Liver (tissue), 9 donors: ENCODE results near the gene PDE3B. TPM values are rescaled to one million over a fixed set of nuclear protein-coding genes. Genes with fewer than 3 reads are reported as not detected.

Source experiments
- DNase-seq: peaks from one replicate; pipeline ENCODE4 v3.0.0-alpha.2; 2017; ENCODE audit warnings: low spot score
- H3K27ac ChIP-seq, 2 donors: one replicate each; pipeline ENCODE4 v1.7.0; 2013; ENCODE audit warnings: inconsistent platforms in 2 of 2, low read length in 2 of 2, control low read depth in 1 of 2, low read depth in 1 of 2, mild to moderate bottlenecking in 1 of 2
- H3K27me3 ChIP-seq, 4 donors: one replicate each; pipeline versions ENCODE4 v1.6.1 to v1.7.0; 2013; ENCODE audit warnings: low read length in 3 of 4, inconsistent platforms in 1 of 4, mild to moderate bottlenecking in 1 of 4, moderate library complexity in 1 of 4; ENCODE audit not compliant: control insufficient read depth in 4 of 4, insufficient read depth in 4 of 4
- H3K36me3 ChIP-seq, 4 donors: one replicate each; pipeline versions ENCODE4 v1.6.1 to v1.7.0; 2013; ENCODE audit warnings: low read length in 3 of 4, mild to moderate bottlenecking in 3 of 4, low read depth in 1 of 4, moderate library complexity in 1 of 4; ENCODE audit not compliant: control insufficient read depth in 4 of 4, insufficient read depth in 3 of 4
- H3K4me1 ChIP-seq, 4 donors: one replicate each; pipeline versions ENCODE4 v1.6.1 to v1.7.0; 2013; ENCODE audit warnings: low read length in 3 of 4, mild to moderate bottlenecking in 3 of 4, moderate library complexity in 1 of 4; ENCODE audit not compliant: control insufficient read depth in 4 of 4, insufficient read depth in 4 of 4
- H3K4me3 ChIP-seq, 3 donors: one replicate each; pipeline versions ENCODE4 v1.6.1 to v1.7.0; 2013; ENCODE audit warnings: low read length in 3 of 3, control low read depth in 1 of 3, low read depth in 1 of 3, mild to moderate bottlenecking in 1 of 3
- H3K9ac ChIP-seq, 2 donors: one replicate each; pipeline ENCODE4 v1.7.0; 2013; ENCODE audit warnings: low read length in 2 of 2, mild to moderate bottlenecking in 2 of 2, moderate library complexity in 2 of 2, control low read depth in 1 of 2, low read depth in 1 of 2
- H3K9me3 ChIP-seq, 4 donors: one replicate each; pipeline versions ENCODE4 v1.6.1 to v1.7.0; 2013; ENCODE audit warnings: low read length in 3 of 4; ENCODE audit not compliant: control insufficient read depth in 4 of 4
- CTCF ChIP-seq: fragments of 150-350 bp; IDR thresholded peaks from 2 replicates; pipeline ENCODE4 v1.5.1; 2017; ENCODE audit warnings: improper control_type of control experiment, low read depth, low read length; ENCODE audit not compliant: missing input control
- EGR1 ChIP-seq, 2 donors: IDR thresholded peaks; 2 replicates each; pipeline ENCODE4 v1.6.1; 2016 to 2018; ENCODE audit warnings: antibody characterized with exemption in 2 of 2, low read depth in 2 of 2
- FOXA1 ChIP-seq: IDR thresholded peaks from 2 replicates; pipeline ENCODE4 v1.6.1; 2016; ENCODE audit warnings: antibody characterized with exemption
- FOXA2 ChIP-seq: IDR thresholded peaks from 2 replicates; pipeline ENCODE4 v1.6.1; 2016; ENCODE audit warnings: antibody characterized with exemption
- GABPA ChIP-seq, 2 donors: IDR thresholded peaks in 1 of 2; conservative IDR thresholded peaks in 1 of 2; 2 replicates each; pipeline ENCODE4 v1.6.1; 2016; ENCODE audit warnings: antibody characterized with exemption in 2 of 2, mild to moderate bottlenecking in 1 of 2, moderate library complexity in 1 of 2
- HNF4A ChIP-seq, 2 donors: conservative IDR thresholded peaks; 2 replicates each; pipeline ENCODE4 v1.6.1; 2016; ENCODE audit warnings: antibody characterized with exemption in 2 of 2, mild to moderate bottlenecking in 2 of 2
- HNF4G ChIP-seq: IDR thresholded peaks from 2 replicates; pipeline ENCODE4 v1.6.1; 2016; ENCODE audit warnings: antibody characterized with exemption
- MAX ChIP-seq: IDR thresholded peaks from 2 replicates; pipeline ENCODE4 v1.6.1; 2016; ENCODE audit warnings: antibody characterized with exemption
- NR2F2 ChIP-seq: IDR thresholded peaks from 2 replicates; pipeline ENCODE4 v1.6.1; 2016; ENCODE audit warnings: antibody characterized with exemption
- RAD21 ChIP-seq, 2 donors: IDR thresholded peaks; 2 replicates each; pipeline ENCODE4 v1.6.1; 2016; ENCODE audit warnings: antibody characterized with exemption in 2 of 2, mild to moderate bottlenecking in 2 of 2
- REST ChIP-seq: IDR thresholded peaks from 2 replicates; pipeline ENCODE4 v1.6.1; 2016; ENCODE audit warnings: antibody characterized with exemption, mild to moderate bottlenecking
- RXRA ChIP-seq, 2 donors: IDR thresholded peaks; 2 replicates each; pipeline ENCODE4 v1.6.1; 2017 to 2018; ENCODE audit warnings: antibody characterized with exemption in 2 of 2, mild to moderate bottlenecking in 1 of 2
- SP1 ChIP-seq: IDR thresholded peaks from 2 replicates; pipeline ENCODE4 v1.6.1; 2018; ENCODE audit warnings: antibody characterized with exemption, mild to moderate bottlenecking
- TAF1 ChIP-seq: conservative IDR thresholded peaks from 2 replicates; pipeline ENCODE4 v1.6.1; 2016; ENCODE audit warnings: antibody characterized with exemption, mild to moderate bottlenecking
- YY1 ChIP-seq: IDR thresholded peaks from 2 replicates; pipeline ENCODE4 v1.6.1; 2016; ENCODE audit warnings: antibody characterized with exemption, mild to moderate bottlenecking
- ZBTB33 ChIP-seq: IDR thresholded peaks from 2 replicates; pipeline ENCODE4 v1.6.1; 2016; ENCODE audit warnings: antibody characterized with exemption
- WGBS: extraction: QIAGEN DNeasy Blood & Tissue Kit; methylation state at CpG from one replicate; pipeline ENCODE4 v1.1.7; 2013; 5-methylcytosine and 5-hydroxymethylcytosine counted together
- polyA plus RNA-seq, 2 donors: library from polyadenylated mRNA; stranded (reverse) in 1 of 2; unstranded in 1 of 2; fragments of 200-250 nt in 1 of 2; fragments of >200 nt in 1 of 2; fragmentation: Nextera tagmentation in 1 of 2; extraction: Ambion mirVana in 1 of 2; gene quantifications; one replicate each; pipeline versions ENCODE4 v1.2.1 to v1.2.3, GENCODE V29; 2013 to 2015
- total RNA-seq, 2 donors: library from RNA; depleted of rRNA; stranded (reverse); fragments of >200 nt; gene quantifications; one replicate each; pipeline ENCODE4 v1.2.3, GENCODE V29; 2014
- donor health status: healthy.
- donor health status: healthy.
- donor health status: healthy.
- donor health status: healthy.
- donor health status: healthy.

PDE3B gene
- total and polyA plus RNA-seq, 4 donors = 11.3 to 43.1 (median 21.7) TPM

- Histone ChIP-seq H3K27me3 (no peaks in the 10 kb centered on the region), H3K27ac (no peak overlapping the region), H3K36me3 (peaks cover 0 to 9% (median 4%) of the 10 kb centered on the region in 4 donors), H3K9me3 (no peaks in the 10 kb centered on the region), H3K4me3 (no peak overlapping the region), H3K9ac (no peak overlapping the region), H3K4me1 (no peaks in the 10 kb centered on the region)
- whole genome bisulfite sequencing = 98% methylated on average over 3 of the region's 3 CpGs
- no peak for TF ChIP-seq MAX
- TF ChIP-seq ZBTB33 = no peak
- TF ChIP-seq RAD21 (IDR thresholded peaks at IDR 0.05) = no peak
- no peak for TF ChIP-seq EGR1 (IDR thresholded peaks at IDR 0.05; ENCODE audit: low read depth in 2 of 2)
- no peak for TF ChIP-seq REST
- no peak for TF ChIP-seq FOXA2
- no peak for TF ChIP-seq RXRA (IDR thresholded peaks at IDR 0.05)
- TF ChIP-seq GABPA (IDR thresholded peaks at IDR 0.05 in 1 of 2, conservative IDR thresholded peaks at IDR 0.05 in 1 of 2) = no peak
- no peak for TF ChIP-seq YY1
- no peak for TF ChIP-seq NR2F2
- TF ChIP-seq HNF4G = no peak
- TF ChIP-seq SP1 = no peak
- no peak for DNase-seq
These were observed 169.2 kb downstream of the PDE3B start for GRCh38 chr11:14812757-14813156.

GRCh38 chr11:14813516-14813915 lies 169.9 kb downstream of the PDE3B start:
- Histone ChIP-seq H3K4me1 (no peaks in the 10 kb centered on the region), H3K27ac (no peak overlapping the region), H3K27me3 (no peaks in the 10 kb centered on the region), H3K9ac (no peak overlapping the region), H3K4me3 (no peak overlapping the region), H3K9me3 (no peaks in the 10 kb centered on the region), H3K36me3 (peaks cover 0 to 8% (median 4%) of the 10 kb centered on the region in 4 donors)
- no peak for TF ChIP-seq ZBTB33
- TF ChIP-seq TAF1 = no peak
- TF ChIP-seq FOXA2 = no peak
- TF ChIP-seq NR2F2 = no peak
- no peak for TF ChIP-seq YY1
- no peak for TF ChIP-seq MAX
- TF ChIP-seq GABPA (IDR thresholded peaks at IDR 0.05 in 1 of 2, conservative IDR thresholded peaks at IDR 0.05 in 1 of 2) = no peak
- no peak for TF ChIP-seq HNF4A (conservative IDR thresholded peaks at IDR 0.05)
- TF ChIP-seq FOXA1 = no peak
- no peak for TF ChIP-seq CTCF
- TF ChIP-seq RAD21 (IDR thresholded peaks at IDR 0.05) = no peak
- no peak for DNase-seq
